T-helper 22 cell (primary cell): Measurements from ENCODE around the gene RAC3.

ENCODE experiments used
- DNase-seq: peaks from one replicate; pipeline ENCODE4 v3.0.0-alpha.2; 2020; ENCODE audit warnings: low read depth

Gene RAC3

DNA sequence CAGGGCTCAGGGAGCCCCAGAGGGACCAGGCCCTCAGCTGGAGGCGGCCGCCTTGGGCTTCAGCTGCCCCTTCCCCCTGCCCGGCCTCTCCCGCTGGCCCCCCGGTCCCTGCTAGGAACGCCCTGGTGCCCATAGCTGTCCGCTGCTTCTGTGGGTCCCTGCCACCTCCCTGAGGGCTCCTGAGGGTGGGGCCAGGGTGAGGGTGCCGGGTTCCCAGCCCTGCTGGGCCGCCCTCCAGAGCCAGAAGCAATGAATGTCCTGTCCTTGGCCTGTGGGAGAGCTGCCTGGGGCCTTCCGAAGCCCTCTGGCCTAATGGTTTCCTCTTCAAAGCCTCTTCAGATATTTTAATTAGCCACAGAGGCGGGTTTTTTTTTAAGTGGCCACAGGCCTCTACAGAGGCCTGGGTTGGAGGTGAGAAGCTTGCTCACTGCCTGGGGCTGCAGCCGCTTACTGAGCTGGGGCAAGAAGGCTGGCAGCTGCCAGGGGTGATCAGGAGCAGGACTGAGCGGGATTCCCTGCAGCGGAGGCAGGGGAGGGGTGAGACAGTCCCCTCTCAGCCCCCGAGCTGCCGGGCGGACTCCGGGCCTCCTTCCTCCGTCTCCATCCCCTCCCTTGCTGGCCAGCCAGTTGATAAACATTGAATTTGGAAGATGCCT is 18.7 kb upstream of the RAC3 start:
- DNase-seq, result no peak

DNA sequence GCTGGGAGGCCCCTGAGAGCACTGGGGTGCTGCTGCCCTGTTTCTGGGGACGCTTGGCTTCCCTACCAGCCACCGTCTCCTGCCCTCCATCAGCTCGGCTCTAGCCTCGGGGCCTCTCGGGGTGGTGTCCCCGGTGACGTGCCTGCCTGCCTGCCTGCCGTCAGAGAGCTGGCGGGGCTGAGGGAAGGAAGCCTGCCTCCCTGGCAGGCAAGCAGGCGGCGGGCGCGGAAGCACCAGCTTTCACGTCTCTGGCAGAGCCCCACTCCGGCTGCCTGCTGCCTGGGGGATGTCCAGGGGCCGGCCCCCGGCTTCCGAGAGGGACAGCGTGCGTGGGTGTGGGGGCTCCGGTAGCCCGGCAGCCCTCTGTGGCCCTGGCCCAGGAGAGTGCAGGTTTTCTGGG is 18.1 kb upstream of the RAC3 start:
- DNase-seq, result no peak

DNA sequence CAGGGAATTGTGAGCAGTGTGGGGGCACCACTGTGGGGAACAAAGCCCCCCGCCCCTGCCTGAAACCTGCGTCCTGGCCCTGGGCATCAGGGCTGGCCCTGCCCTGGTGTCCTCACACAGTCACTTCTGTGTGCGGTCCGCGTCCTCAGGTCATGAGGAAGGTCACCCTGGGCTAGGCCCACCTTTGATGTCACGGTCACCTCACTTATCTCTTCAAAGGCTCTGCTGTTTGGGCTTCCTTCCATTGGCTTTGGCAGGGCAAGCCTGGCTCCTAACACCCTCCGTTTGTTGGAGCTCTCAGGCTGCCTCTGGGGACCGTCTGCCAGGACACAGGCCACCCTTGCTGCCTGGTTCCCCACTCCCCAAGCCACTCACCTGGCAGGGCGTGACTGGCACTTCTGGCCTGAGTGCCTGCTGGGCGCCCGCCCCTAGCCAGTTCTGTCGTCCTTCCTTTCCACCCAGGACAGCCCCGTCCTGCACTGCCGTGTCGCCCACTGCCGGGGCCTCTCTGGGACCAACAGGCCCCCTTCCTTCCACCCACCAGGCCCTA is 17.6 kb upstream of the RAC3 start:
- DNase-seq, result no peak

DNA sequence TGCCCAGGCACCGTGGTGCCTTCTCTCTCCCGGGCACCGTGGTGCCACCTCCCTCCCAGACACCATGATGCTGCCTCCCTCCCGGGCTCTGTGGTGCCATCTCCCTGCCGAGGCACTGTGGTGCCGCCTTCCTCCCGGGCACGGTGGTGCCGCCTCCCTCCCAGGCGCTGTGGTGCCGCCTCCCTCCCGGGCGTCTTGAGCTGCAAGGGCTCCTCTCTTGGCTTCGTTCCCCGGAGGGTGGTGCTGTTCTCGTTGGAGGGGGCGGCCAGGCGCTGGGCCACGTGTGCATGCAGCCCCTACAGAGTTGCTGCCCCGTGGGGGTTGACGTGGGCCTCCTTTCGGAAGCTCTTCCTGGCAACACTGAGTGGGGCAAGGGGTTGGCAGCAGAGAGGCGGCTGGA is 17.0 kb upstream of the RAC3 start:
- DNase-seq, result no peak

DNA sequence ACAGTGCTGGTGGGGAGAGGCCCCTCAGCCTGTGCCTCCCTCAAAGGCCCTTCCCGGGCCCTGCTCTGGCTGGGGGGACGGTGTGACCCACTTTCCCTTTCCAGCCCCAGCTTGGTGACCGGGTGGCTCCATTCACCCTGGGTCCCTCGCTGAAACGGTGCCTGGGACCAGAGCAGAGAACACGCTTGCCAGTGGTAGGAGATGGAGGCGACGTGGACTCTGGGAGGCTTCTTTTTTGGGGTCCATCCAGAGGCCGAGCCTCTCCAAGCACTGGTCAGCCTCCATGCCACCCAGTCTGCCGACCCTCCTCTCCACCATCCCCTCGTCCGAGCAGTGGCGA is 16.5 kb upstream of the RAC3 start:
- no peak for DNase-seq

DNA sequence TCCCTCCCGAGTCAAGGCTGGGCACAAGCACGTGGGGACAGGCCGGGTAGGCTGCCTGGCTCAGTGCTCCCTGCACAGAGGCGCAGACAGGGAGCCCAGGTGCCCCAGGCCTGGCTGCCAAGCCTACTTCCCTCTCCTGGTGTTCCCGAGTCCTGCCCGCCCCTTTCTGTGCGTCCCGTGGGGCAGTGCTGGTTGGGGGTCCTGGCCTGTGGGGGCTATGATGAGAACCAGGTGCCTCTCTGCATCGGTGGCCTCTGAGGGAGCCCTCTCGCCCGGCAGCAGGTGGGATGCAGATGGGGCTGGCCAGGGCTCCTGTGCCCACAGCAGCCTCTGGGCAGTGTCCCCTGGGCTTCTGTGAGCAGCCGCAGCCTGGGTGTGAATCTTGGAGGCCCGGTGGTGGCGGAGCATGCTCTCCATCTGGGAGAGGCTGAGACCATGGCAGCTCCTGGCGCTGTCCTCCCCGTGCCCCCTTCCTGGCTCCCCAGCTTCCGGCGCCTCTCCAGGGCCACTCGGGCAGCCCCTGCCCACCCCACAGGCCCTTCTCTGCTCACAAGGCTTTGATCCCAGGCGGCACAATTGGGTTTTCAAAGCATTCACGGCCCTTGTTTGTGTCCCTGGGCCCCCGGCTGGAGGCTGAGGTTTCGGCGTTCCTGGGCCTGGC is 16.0 kb upstream of the RAC3 start:
- no peak for DNase-seq

DNA sequence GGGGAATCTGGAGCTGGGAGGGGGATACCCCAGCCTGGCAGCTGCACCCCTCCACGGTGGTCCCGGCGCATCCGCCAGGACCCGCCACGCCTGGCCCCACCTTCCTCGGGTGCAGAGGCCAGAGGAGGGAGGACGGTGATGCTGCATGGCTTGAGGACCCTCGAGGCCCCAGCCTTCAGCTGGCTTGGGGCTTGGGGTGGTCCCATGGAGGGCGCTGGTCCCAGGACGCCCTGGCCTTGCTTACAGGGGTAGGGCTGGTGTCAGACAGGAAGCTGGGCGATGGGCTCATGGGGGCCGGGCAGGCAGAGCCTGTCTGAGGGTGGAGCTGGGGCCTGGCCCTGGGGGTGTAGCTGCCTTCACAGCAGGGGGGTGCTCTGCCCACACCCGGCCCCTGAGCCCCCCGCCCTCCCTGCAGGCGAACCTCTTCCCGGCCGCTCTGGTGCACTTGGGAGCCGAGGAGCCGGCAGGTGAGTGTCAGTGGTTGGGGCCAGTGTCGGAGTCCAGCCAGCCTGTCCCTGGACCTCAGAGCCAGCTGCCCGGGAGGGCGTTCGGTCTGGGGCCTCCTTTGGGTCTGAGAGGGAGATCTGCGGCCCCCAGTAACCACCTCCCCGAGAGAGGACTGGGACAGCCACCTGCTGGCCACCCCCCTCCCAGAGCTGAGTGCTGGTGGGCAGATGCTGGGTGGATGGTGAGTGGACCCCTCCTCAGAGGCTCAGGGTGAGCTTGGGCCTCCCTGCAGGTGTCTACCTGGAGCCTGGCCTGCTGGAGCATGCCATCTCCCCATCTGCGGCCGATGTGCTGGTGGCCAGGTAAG is 15.2 kb upstream of the RAC3 start:
- DNase-seq, result no peak

DNA sequence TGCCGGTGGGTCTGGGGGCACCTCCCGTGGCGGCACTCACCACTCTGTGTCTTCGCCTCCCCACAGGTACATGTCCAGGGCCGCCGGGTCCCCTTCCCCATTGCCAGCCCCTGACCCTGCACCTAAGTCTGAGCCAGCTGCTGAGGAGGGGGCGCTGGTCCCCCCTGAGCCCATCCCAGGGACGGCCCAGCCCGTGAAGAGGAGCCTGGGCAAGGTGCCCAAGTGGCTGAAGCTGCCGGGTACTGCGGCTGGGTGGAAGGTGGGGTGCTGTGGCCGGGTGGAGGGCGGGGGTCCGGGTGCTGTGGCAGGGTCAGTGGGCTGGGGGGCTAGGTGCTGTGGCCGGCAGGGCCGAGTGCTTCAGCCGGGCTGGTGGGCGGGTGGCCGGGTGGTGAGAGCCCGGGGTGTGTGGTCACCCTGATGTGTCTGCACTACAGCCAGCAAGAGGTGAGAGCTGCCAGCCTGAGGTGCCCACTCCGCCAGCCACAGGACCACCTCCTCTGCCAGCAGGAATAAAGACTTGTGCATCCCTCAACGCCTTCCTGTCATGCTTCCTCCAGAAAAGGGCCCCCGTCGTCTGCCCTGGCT is 14.5 kb upstream of the RAC3 start:
- DNase-seq, result no peak

DNA sequence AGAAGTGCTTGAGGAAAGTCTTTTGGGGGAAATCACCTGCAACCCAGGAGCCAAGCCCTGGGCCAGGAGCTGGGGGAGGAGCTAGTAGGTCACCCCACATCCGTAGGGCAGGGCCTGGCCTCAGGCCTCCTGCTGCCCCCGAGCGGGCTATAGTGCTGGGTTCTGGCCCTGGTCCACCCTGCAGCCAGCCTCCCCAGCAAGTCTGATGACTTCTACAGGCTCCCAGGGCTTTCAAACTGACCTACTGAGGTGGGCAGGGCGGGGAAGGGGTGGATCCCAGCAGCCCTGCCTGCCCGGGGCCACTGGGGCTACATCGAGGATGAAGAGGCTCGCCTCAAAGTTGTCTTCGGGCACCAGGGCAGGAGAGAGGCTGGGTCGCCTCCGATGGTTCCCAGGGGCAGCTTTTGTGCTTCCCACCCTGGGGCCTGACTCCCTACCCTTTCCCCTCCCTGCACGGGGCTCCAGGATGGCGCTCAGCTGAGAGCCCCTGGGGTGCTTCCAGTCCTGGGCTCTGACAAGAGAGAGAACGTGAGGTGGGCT is 13.8 kb upstream of the RAC3 start:
- no peak for DNase-seq

DNA sequence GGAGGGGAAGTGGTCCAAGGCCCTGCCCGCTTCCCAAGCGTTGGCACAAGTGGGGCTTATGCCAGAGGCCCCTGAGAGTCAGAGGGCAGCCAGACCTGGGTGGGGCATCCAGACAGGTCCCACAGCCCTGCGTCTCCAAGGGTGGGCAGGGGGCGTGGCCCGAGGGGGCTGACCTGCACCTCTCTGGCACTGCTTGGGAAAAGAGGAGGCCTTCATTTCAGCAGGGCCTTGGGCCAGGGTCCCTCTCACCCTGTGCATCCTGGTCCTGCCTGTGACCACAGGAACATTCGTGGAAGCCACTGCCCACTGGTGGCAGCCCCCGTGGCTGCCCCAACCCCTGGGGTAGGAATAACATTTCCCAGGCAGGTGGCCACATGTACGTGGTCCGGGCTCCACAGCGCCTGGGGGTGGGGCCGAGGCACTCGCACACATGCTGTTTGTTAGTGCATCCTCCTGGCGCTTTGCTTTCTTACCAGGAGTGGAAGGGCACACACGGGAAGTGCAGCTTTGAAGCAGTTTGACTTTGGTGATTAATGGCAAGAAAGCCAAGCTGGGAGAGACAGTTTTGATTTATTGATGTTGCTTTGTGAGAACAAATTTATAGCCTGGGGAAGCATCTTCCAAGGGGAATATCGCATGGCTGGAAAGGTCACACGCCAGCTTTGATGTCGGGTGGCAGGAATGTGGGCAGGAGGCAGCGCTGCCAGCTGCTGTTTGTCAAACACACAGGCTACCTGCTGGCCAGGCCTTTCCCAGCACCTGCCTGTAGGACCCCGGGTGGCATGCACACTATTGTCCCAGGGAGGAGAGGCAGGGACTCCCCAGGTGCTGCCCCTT is 13.1 kb upstream of the RAC3 start:
- DNase-seq, result no peak

DNA sequence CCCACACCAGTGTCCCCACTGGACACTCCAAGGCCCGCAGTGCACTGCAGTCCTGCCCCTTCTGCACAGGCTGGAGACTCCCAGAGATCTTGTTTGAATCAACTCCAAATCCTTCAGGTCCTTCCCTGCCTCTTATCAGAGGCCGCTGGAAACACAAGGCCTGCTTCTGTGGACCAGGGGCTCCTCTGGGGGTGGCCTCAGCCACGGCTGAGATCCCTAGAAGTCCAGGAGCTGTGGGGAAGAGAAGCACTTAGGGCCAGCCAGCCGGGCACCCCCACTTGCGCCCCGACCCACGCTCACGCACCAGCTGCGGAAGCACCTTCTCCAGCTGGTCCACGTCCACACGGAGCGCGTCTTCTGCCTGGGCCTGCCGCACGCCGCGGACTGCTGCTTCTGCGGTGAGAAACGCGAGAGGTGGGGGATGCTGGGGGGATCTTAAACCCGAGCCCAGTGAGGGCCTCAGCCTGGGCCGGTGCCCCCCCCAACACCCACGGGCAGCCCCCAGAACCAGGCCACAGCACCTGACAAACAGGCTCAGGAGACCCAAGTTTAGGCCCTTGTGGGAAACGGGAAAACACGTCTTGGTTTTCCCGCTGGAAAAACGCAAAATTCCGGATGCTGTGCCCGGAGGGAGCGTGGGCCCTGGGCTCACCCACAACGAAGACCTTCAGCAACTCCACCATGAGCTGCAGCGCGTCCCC is 12.3 kb upstream of the RAC3 start:
- DNase-seq, result no peak

DNA sequence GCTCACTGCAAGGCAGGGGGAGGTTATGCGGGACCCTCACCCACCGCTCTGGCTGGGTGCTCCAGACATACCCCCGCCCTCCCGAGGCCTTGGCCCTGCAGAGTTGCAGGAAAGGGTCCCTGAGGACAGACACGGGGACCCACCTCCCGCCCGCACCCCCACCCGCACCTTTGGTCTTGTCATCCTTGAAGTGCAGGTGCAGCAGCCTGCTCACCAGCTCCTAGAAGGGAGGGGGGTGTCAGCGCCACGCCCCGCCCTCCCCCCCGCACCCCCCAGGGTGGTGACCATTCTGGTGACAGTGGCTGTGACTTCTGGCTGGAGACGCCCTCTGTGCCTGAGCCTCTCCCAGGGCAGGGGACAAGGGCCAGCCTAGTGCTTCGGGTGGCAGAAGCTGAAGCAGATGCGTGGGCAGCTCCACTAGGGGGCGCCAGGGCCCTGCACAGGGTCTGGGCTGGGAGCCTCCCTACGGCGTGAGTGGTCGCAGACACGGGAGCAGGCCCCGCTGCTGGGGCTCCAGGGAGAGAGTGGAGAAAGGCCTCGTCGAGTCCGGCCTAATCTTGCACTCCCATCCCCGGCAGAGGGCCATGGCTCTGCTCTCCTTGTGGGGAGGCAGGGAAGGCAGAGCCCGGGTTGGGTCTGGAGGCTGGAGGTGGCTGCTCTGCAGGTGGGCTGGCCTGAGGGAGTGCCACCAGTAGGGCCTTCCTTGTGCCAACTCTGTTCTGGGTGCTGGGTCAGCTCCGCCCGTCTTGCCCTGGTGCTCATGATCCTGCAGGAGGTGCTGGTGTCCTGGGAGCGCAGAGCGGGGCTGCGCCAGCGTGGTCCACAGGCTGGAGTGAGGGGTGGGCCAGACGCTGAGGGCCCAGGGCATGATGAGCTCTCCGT is 11.5 kb upstream of the RAC3 start:
- peak; percentile 23 for DNase-seq

DNA sequence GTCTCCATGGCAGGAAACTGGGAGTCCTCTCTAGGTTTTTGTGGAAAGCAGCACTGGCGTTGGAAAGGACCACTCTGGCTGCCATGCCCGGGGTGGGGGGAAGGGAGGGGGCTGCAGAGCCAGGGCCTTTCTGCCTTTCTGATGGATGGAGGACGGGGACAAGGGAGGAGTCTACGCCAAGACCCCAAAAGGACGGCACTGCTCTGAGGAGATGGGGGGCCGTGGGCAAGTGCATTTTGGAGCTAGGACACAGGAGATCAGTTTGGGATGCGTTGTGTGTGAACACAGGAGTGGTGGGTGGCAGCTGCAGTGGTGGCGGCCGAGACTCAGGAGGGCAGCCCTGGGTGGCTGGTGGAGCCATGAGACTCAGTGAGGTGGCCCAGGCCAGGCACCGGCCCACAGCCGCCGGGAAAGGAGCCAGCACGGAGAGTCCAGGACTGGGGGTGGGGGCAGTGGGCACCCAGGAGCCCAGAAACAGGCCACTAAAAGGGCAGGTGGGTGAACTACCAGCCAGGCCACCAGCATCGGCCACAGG is 10.8 kb upstream of the RAC3 start:
- no peak for DNase-seq

DNA sequence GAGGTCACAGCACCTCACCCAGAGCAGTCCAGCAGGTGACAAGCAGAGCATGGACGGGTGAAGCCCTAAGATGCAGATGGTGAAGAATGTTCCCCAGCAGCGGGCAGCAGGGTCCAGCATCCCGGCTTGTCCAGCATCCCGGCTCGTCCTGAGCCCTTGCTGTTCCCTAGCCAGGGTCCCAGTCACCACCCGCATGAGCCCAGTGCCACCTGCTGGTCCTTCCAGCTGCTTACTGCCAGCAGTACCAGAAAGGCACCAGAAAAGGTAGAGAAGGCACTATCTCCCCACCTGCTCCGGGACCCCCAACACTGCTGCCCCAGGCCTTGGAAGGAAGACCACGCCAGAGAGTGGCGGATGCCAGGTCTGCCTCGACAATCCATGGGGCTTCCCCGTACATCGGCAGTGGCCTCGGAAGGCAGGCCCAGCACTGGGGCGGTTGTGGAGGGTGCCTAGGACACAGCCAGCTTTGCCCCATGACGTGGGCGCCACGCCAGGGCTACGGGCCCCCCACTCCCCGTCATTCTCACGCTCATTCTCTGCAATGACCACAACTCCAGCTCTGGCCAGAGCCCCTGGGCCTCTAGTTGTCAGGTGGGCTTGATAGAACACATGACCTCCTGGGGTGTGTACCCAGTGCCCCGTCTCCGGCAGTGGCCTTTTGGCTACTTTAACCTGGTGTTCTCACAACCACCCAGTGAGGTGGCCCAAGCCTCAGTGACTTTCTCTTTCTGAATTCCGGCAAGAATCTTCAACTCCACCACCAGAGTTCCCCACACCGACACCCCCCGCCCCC is 10.2 kb upstream of the RAC3 start:
- DNase-seq, result no peak

DNA sequence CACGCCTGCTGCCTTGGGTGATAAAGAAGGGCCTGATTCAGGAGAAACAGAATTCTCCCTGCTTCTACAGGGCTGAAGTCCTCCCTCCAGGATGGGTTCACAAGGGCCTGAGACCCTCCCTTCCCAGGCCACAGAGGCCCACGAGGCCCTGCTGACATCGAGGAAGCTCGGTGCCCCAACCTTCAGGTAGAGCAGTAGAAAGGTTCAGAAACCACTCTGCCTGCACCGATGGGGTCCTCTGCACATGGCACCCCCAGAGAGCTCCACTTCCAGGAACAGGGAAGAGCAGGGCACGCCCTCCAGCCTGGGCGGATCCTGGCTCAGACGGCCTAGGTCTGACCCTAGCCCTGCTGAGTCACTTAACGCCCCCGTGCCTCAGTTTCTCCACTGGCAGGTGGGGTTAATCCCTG is 9.6 kb upstream of the RAC3 start:
- no peak for DNase-seq

DNA sequence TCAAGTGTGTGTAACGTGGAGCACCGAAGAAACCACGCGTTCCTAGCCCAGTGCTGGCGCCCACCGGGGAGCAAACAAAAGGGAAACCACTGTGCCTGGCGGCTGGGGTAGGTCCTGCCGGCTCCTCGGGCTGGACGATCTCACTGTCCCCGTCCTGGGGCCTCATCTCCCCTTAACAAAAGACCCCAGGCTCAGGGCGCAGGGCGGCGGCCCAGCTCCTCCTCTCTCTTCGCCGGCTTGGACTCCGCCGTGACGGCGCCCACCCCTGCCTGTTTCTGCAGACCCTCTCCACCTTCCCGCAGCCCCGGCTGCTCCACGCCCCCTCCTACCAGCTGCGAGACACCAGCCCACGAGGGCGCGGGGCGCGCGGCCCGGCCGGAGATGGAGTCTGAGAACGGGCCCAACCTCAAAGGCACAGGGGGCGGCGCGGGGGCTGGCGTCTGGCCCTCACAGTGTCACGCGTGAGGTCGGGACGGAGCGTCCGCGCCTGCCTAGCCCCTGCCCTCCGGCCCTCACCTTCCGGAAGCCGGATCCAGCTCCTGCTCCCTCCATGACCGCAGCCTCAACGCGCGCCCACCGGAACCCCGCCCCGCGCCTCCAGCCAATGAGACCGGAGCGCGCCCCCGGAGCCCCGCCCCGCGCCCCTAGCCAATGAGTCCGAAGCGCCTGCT is 9.0 kb upstream of the RAC3 start, which contains the start of gene CENPX:
CENPX (minus strand) TSS at position 569 of the 671 bp plus-strand sequence; CDS start at position 552, 17 bp downstream.
- no peak for DNase-seq

DNA sequence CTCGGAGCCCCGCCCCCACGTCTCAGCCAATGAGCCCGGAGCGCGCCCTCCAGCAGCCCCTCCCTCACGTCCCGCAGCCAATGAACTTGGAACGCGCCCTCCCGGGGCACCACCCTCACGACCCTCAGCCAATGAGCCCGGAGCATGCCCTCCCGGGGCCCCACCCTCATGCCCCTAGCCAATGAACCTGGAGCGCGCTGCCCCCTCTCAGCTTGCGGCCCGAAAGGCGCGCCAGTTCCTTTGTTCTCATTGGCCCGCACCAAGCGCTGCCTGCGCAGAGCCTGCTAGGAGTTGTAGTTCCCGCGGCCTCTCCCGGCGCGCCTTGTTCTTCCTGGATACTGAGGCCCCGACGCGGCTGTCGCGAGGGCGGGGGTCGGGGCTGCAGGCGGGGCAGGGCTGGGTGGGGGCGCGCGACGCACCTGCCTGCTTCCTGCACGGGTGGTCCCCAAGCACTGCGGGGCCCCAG is 8.5 kb upstream of the RAC3 start, which contains the start of gene LRRC45:
LRRC45 (plus strand) TSS at position 325 of the 466 bp plus-strand sequence. CDS start 339 bp downstream, outside the sequence.
- DNase-seq, result peak; percentile 100
